RCC 7860 (cell line): Measurements from ENCODE around the gene CHRNG.
"Not testable (repeated sequence)": the region's sequence is repeated elsewhere in the genome, so short reads cannot be mapped to it uniquely, and the experiment has no call there.

Experiments
- DNase-seq: peaks from one replicate; pipeline ENCODE4 v3.0.0-alpha.2; 2015; ENCODE audit warnings: low spot score
- FAIRE-seq: peaks from 2 replicates; lab custom pipeline; 2012; peaks lifted over from hg19 to GRCh38; lab: Jason Lieb, UNC

CHRNG gene

GRCh38 chr2:232543491-232543890 is 4.0 kb downstream of the CHRNG start:
- DNase-seq (no peak), FAIRE-seq (no peak)

- DNase-seq (no peak), FAIRE-seq (no peak)
Measured at GRCh38 chr2:232543928-232544631, 4.6 kb downstream of the CHRNG start.

- DNase-seq (no peak), FAIRE-seq (no peak)
Measured at GRCh38 chr2:232544674-232545073, 5.2 kb downstream of the CHRNG start.

GRCh38 chr2:232545511-232546375 is 6.3 kb downstream of the CHRNG start:
- DNase-seq, result no peak
- FAIRE-seq, result no peak

- DNase-seq (no peak), FAIRE-seq (no peak)
Measured at GRCh38 chr2:232547991-232548390, 8.5 kb downstream of the CHRNG start.

- FAIRE-seq (no peak), DNase-seq (no peak)
Measured at GRCh38 chr2:232549655-232550353, 10.3 kb downstream of the CHRNG start.

GRCh38 chr2:232550354-232551249 is 11.1 kb downstream of the CHRNG start, which contains the start of the genes EIF4E2 and TIGD1:
TSS of gene EIF4E2 (plus strand) at chr2:232550689. CDS start at chr2:232550725, 36 bp downstream.
TSS of gene TIGD1 (minus strand) at chr2:232550557. CDS start at chr2:232549882, 675 bp downstream.
- DNase-seq (peak; percentile 83), FAIRE-seq (no peak)

- no peak for FAIRE-seq
- DNase-seq, result no peak
Measured at GRCh38 chr2:232551250-232551638, 11.8 kb downstream of the CHRNG start.

GRCh38 chr2:232551776-232552175 is 12.3 kb downstream of the CHRNG start:
- FAIRE-seq, result no peak

GRCh38 chr2:232556426-232556825 is 16.9 kb downstream of the CHRNG start:
- FAIRE-seq (no peak), DNase-seq (no peak)

More at GRCh38 chr2:232551776-232552175, 12.3 kb downstream of the CHRNG start:
- DNase-seq, result no peak

GRCh38 chr2:232562515-232563151 is 23.1 kb downstream of the CHRNG start:
- no peak for DNase-seq
- no peak for FAIRE-seq

- FAIRE-seq, result no peak
- no peak for DNase-seq
Measured at GRCh38 chr2:232563580-232563979, 24.1 kb downstream of the CHRNG start.

GRCh38 chr2:232567721-232568120 is 28.2 kb downstream of the CHRNG start:
- DNase-seq, result no peak
- no peak for FAIRE-seq

GRCh38 chr2:232568161-232568560 is 28.7 kb downstream of the CHRNG start:
- FAIRE-seq (peak; percentile 90), DNase-seq (peak; percentile 61)

- no peak for FAIRE-seq
- no peak for DNase-seq
Measured at GRCh38 chr2:232569541-232569940, 30.0 kb downstream of the CHRNG start.

GRCh38 chr2:232570481-232570880 is 31.0 kb downstream of the CHRNG start:
- not testable (repeated sequence) for DNase-seq, FAIRE-seq

- FAIRE-seq, result no peak
- peak; percentile 16 for DNase-seq
Measured at GRCh38 chr2:232571026-232571474, 31.6 kb downstream of the CHRNG start.

- FAIRE-seq (no peak), DNase-seq (peak; percentile 22)
Measured at GRCh38 chr2:232573042-232573441, 33.5 kb downstream of the CHRNG start.

GRCh38 chr2:232573771-232574435 is 34.4 kb downstream of the CHRNG start:
- FAIRE-seq (no peak), DNase-seq (no peak)
